ENCODE measurements around the gene PRKRA.
"Not testable (repeated sequence)": the region's sequence is repeated elsewhere in the genome, so short reads cannot be mapped to it uniquely, and the experiment has no call there.

The PRKRA gene

GRCh38 chr2:178457390-178457886 lies 6.5 kb upstream of the PRKRA start:
- DNase-seq (ENCODE audit: low spot score) = no peak

DNA sequence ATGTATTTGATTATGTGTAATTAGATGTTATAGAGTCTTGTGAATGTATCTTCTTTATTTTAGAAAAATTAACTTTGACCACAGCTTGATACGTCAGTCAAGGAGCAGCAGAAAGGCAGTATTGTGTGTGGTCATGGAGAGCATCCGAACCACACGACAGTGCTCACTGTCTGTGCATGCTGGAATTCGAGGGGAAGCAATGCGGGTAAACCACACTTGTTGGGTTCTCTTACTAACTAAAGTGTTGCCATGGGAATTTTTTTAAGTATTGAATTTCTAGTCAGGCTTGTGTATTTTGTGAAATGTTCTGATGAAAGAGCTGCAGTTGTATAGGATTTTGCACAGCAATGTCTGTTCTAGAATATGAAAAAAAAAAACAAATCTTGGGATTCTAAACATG lies 5.0 kb upstream of the PRKRA start:
- DNase-seq (ENCODE audit: low spot score) = no peak

GRCh38 chr2:178452870-178453269 lies 1.9 kb upstream of the PRKRA start:
- no peak for DNase-seq (ENCODE audit: low spot score)

- no peak for DNase-seq (ENCODE audit: low spot score)
These were observed 1.4 kb upstream of the PRKRA start for GRCh38 chr2:178452334-178452733.

- DNase-seq (ENCODE audit: low spot score) = no peak
These were observed 526 bp downstream of the PRKRA start for GRCh38 chr2:178450524-178450773.

DNA sequence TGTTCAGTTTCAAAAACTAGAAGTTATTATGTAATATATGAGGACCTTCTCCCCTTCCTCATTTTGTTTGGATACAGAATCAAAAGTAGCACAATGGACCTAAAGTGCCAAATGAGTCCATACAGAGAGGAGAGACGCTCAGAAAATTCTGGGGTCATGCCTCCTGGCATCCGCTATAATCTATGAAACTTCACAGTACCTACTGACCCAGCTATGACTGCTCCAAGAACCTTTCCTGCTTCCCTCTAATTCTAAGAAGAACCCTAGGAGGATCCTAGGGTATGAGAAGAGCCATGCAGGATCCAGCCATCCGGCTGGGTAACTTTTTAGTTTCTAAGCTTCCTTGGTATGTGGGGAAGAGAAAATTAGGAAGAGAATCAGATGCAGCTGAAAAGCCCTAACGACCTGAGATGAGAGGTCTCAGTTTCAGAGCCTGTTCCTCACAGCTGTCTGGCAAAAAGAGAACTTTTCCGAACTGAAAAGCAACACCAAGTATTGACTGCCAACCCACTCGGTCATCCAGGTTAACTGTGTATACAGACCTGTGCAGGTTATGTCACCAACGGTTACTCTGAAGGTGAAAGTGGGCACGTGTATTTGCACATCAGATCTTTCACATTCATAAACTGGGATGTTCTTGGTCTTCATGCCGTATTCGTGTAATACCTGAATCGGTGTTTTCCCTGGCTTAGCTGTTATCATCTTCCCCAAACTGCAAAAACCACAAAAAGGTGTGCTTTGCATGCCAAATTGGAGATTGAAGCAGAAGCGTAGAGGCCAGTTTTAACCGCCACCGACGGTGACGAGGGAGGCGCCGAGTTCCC lies 1.1 kb downstream of the PRKRA start:
- DNase-seq (ENCODE audit: low spot score) = no peak

GRCh38 chr2:178448968-178449661 lies 1.9 kb downstream of the PRKRA start:
- DNase-seq (ENCODE audit: low spot score) = no peak

DNA sequence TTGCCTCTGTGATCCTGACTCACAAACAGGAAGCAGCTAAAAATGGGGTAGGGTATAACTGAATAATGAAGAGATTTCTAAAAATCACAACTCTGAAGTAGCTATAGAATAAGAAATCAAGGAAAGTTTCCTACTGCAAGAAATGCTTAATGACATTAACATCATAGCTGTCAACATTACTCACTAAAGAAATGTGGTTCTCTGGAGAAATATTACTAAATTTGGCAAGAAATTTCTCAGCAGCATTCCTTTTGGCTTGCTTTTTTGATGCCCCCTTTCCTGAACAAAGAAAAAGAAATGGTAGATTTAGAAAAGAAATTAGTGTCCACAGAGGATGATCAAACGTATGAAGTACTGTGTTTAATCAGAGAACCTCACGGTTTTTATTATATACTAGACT lies 9.5 kb downstream of the PRKRA start:
- no peak for DNase-seq (ENCODE audit: low spot score)

GRCh38 chr2:178436662-178437061 lies 14.3 kb downstream of the PRKRA start:
- DNase-seq (ENCODE audit: low spot score) = no peak

- no peak for DNase-seq (ENCODE audit: low spot score)
These were observed 21.6 kb downstream of the PRKRA start for GRCh38 chr2:178429336-178429735.

- DNase-seq (ENCODE audit: low spot score) = no peak
These were observed 22.6 kb downstream of the PRKRA start for GRCh38 chr2:178428396-178428806.

- DNase-seq (ENCODE audit: low spot score) = no peak
These were observed 23.5 kb downstream of the PRKRA start for GRCh38 chr2:178427458-178427857.

DNA sequence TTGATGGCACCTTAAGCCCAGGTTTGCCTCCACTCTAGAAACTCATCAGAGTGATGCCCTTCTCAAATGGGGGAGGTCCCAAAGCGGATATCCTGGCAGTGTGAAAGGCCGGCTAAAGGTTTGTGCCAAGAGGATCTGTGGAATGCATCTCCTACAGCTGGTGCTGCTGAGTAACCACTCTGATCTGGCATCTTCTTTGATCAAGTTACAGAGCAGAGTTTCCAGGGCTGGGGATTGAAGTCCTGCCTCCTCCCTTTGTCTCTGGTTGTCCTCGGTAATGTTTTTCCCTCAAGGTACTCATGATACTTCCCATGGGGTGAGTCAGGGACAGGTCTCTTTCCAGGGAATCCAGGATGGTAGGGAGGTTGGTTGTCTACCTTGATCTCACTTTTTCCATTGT lies 24.6 kb downstream of the PRKRA start:
- DNase-seq (ENCODE audit: low spot score) = no peak

DNA sequence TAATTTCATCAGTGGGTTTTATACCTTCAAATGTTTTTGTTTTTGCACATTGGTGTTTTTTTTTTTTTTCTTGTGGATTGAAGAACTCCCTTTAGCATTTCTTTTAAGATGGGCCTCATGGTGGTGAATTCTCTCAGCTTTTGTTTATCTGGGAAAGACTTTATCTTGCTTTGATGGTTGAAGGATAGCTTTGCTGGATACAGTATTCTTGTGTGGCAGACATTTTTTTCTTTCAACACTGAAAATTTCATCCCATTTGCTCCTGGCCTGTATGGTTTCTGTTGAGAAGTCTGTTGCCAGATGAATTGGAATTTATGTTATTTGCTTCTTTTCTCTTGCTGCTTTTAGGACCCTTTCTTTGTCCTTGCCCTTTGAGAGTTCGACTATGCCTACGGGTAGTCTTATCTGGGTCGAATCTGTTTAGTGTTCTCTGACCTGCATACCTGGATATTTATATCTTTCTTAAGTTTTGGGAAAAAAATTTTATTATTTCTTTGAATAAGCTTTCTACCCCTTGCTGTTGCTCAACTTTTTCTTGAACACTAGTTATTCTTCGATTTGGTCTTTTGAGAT lies 25.6 kb downstream of the PRKRA start:
- no peak for DNase-seq (ENCODE audit: low spot score)

DNA sequence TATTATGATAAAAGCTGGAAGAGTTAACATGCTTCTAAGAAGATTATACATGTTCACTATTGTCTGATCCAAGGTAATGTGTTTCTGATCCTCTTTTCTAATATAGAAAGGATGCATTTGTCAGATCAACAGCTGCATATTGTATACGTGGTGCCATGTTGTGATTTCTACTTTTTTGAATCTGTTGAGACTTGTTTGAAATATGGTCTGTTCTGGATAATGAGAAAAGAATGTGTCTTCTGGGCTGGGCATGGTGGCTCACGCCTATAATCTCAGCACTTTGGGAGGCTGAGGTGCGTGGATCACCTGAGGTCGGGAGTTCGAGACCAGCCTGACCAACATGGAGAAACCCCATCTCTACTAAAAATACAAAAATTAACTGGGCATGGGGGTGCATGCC lies 27.2 kb downstream of the PRKRA start:
- DNase-seq (ENCODE audit: low spot score) = not testable (repeated sequence)

DNA sequence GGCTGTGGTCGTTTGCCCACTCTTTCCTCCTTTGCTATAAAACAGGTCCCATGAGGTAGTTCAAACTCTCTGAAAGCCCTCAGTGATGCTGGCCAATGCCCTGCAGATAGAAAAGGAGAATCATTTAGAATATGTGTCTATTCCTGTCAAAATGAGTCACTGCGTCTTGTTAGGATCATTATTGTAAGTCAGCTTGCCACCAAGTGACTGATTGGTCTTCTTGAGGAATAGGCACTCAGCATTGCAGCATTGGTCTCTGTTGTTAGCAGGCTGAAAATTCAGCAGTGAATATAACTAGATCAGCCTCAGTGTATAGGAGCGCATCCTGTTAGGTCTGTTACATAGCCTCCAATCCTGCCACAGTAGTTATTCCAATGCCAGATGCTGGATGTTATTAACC lies 28.9 kb downstream of the PRKRA start:
- no peak for DNase-seq (ENCODE audit: low spot score)

DNA sequence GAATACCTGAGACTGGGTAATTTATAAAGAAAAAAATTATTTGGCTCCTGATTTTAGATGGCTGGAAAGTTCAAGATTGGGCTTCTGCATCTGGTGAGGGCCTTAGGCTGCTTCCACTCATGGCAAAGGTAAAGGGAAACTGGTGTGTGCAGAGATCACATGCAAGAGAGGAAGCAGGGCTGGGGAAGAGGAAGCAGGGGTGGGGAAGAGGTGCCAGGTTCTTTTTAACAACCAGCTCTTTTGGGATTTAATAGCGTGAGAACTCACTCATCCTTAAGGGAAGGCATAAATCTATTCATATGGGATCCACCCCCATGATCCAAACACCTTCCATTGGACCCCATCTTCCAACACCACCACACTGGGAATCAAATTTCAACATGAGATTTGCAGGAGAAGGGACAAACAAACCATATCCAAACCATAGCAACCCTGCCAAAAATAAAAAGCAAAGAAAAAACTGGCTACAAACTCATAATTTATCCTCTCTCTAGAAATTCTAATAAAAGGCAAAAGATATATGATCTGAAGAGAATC lies 30.4 kb downstream of the PRKRA start:
- no peak for DNase-seq (ENCODE audit: low spot score)

- no peak for DNase-seq (ENCODE audit: low spot score)
These were observed 31.9 kb downstream of the PRKRA start for GRCh38 chr2:178419123-178419522.

DNA sequence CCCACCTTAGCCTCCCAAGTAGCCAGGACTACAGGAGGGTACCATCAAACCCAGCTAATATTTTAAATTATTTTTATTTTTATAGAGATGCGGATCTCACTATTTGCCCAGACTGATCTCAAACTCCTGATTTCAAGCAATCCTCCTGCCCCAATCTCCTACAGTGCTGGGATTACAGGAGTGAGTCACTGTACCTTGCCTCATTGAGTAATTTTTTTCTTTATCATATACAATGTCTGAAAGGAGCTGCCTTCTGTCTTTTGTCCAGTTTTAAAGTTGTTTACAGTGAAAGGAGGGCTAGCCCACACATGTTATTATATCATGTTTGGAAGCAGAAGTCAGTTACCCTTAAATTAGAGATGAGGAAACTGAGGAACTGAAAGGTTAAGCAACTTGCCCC lies 32.5 kb downstream of the PRKRA start:
- DNase-seq (ENCODE audit: low spot score) = no peak

DNA sequence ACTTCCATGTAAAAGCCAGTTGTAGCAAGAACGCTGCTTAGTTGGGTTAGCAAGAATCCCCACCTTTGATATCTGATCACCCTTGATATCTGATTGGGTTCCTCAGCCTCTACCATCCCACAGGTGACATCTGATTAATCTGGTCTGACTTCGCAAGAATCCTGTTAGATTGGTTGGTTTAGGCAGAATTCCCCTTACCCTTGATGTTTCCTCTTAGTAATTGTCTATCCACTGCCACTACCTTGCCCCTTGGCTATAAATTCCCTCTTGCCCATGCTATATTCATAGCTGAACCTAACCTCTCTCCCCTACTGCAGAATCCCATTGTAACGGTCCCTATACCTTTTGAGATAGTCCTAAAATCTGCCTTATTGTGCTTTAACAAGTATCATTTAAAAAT lies 33.1 kb downstream of the PRKRA start:
- DNase-seq (ENCODE audit: low spot score) = no peak

- DNase-seq (ENCODE audit: low spot score) = no peak
These were observed 35.0 kb downstream of the PRKRA start for GRCh38 chr2:178415979-178416378.

GRCh38 chr2:178414266-178415247 lies 36.4 kb downstream of the PRKRA start:
- peak; percentile 86 for DNase-seq (ENCODE audit: low spot score)

Data from D341Med (cell line).